Kidney tubule cell (primary cell): ENCODE results near the gene TPTE2.
A peak's percentile ranks its signal among the peaks of the same experiment; 100 is the strongest.
"Not testable (repeated sequence)": the region's sequence is repeated elsewhere in the genome, so short reads cannot be mapped to it uniquely, and the experiment has no call there.

Experiments
- DNase-seq: peaks from one replicate; pipeline ENCODE4 v3.0.0-alpha.2; 2018; ENCODE audit warnings: low spot score

TPTE2 gene

GRCh38 chr13:19561127-19561582, at the start of gene TPTE2:
Gene TPTE2 (minus strand): TSS chr13:19561532. CDS start chr13:19503234, 58,298 bp downstream.
- not testable (repeated sequence) for DNase-seq

GRCh38 chr13:19607523-19608078, 46.3 kb upstream of the TPTE2 start:
- DNase-seq = peak; percentile 14

GRCh38 chr13:19606737-19607136, 45.4 kb upstream of the TPTE2 start:
- DNase-seq = no peak

GRCh38 chr13:19606152-19606551, 44.8 kb upstream of the TPTE2 start:
- peak; percentile 62 for DNase-seq

- DNase-seq = peak; percentile 47
Measured at GRCh38 chr13:19605161-19605955, 44.0 kb upstream of the TPTE2 start.

- DNase-seq = no peak
Measured at GRCh38 chr13:19604306-19604705, 43.0 kb upstream of the TPTE2 start.

- DNase-seq = peak; percentile 61
Measured at GRCh38 chr13:19601749-19602725, 40.7 kb upstream of the TPTE2 start.

- DNase-seq = peak; percentile 84
Measured at GRCh38 chr13:19597523-19597922, 36.2 kb upstream of the TPTE2 start.

- DNase-seq = peak; percentile 87
Measured at GRCh38 chr13:19596960-19597361, 35.6 kb upstream of the TPTE2 start.

- no peak for DNase-seq
Measured at GRCh38 chr13:19596086-19596485, 34.8 kb upstream of the TPTE2 start.

- DNase-seq = no peak
Measured at GRCh38 chr13:19592657-19593180, 31.4 kb upstream of the TPTE2 start.

- no peak for DNase-seq
Measured at GRCh38 chr13:19591864-19592263, 30.5 kb upstream of the TPTE2 start.

- DNase-seq = no peak
Measured at GRCh38 chr13:19590423-19590822, 29.1 kb upstream of the TPTE2 start.

GRCh38 chr13:19589312-19589711, 28.0 kb upstream of the TPTE2 start:
- no peak for DNase-seq

GRCh38 chr13:19587635-19588300, 26.4 kb upstream of the TPTE2 start:
- DNase-seq = peak; percentile 64

GRCh38 chr13:19586904-19587634, 25.7 kb upstream of the TPTE2 start:
- peak; percentile 51 for DNase-seq

GRCh38 chr13:19581675-19582074, 20.3 kb upstream of the TPTE2 start:
- no peak for DNase-seq

- DNase-seq = no peak
Measured at GRCh38 chr13:19575230-19575629, 13.9 kb upstream of the TPTE2 start.

GRCh38 chr13:19573120-19573716, 11.9 kb upstream of the TPTE2 start:
- no peak for DNase-seq

GRCh38 chr13:19572280-19572679, 10.9 kb upstream of the TPTE2 start:
- no peak for DNase-seq
